Activated CD4-positive, alpha-beta T cell treated with anti-CD3 and anti-CD28 coated beads for 24 hours (primary cell): ENCODE measurements around the gene ZNF561.
"Not testable (repeated sequence)": the region's sequence is repeated elsewhere in the genome, so short reads cannot be mapped to it uniquely, and the experiment has no call there.

Experiments used
- DNase-seq, 2 donors: peaks; one replicate each; pipeline ENCODE4 v3.0.0-alpha.2; 2020; ENCODE audit warnings: low read depth in 2 of 2

ZNF561 gene

DNA sequence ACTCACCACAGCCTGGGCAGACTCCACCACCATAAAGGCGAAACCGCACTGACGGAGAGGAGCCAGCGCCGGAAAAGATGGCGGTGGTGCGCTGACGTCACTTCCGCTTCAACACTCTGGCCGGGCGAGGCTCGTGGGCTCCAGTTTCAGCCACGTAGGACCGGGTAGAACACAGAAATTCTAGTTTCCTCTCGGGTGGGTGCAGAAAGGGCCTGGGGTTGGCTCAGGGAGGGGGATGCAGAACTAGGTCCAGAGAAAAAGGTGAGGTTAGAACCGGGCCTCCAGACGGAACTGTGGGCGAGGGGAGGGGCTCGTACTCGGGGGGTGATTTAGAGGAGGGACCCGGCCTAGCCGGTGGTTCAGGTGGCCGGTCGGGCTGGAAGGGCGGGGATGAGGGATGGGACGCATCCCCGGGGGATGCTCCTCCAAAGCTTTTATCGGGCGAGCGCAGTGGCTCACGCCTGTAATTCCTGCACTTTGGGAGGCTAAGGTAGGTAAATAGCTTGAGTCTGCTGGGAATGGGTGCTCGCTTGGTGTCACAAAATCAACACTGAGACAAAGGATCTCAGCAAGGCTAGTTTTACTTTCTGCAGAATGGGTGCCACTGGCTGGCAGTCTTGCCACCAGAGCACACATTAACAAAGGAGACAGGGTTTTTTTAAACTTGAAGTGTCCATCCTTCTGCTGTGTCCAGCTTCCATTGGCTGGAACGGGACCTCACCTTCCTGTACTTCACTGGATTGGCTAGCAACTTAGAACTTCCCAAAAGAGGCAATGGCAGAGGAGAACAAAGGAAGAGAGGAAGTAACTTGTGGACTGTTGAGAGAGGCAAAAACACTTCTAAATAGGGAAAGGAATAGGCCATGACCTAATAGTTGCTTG is at the start of gene ZNF561:
Gene ZNF561, minus strand, starts transcription at position 77 of the 882 bp plus-strand sequence. CDS start 1,776 bp downstream, outside the sequence.
- peak; percentile 71 to 75 for DNase-seq

GRCh38 chr19:9668544-9668943 is 47.5 kb upstream of the ZNF561 start:
- DNase-seq, result no peak

DNA sequence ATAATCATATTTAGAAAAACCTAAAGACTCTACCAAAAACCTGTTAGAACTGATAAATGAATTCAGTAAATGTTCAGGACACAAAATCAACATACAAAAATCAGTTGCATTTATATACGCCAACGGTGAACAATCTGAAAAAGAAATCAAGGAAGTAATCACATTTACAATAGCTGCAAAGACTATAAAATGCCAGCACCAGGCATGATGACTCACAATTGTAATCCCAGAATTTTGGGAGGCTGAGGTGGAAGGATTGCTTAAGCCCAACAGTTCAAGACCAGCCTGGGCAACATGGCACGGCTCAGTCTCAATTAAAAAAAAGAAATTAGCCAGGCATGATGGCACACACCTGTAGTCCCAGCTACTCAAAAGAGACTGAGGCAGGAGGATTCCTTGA is 46.9 kb upstream of the ZNF561 start:
- no peak for DNase-seq

- no peak for DNase-seq
Measured at GRCh38 chr19:9658769-9659168, 37.7 kb upstream of the ZNF561 start.

DNA sequence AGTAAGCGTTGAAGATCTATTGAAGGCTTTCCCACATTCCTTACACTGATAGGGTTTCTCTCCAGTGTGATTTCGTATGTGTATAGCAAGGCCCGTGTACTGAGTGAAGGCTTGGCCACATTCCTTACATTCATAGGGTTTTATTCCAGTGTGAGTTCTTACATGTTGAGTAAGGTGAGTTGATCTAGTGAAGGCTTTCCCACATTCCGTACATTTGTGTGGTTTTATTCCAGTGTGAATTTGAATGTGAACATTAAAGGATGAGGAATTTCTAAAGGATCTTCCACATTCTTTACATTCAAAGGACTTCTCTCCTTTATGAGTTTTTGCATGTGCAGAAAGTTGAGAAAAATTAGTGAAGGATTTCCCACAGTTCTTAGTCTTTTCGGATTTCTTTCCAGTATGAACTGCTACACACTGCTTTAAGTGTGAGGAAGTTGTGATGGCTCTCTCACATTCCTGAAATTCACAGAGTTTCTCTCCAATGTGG is 32.1 kb upstream of the ZNF561 start:
- DNase-seq, result not testable (repeated sequence)

GRCh38 chr19:9651464-9651863 is 30.4 kb upstream of the ZNF561 start:
- not testable (repeated sequence) for DNase-seq

GRCh38 chr19:9650345-9650744 is 29.3 kb upstream of the ZNF561 start:
- no peak for DNase-seq

- no peak for DNase-seq
Measured at GRCh38 chr19:9645472-9645871, 24.4 kb upstream of the ZNF561 start.

DNA sequence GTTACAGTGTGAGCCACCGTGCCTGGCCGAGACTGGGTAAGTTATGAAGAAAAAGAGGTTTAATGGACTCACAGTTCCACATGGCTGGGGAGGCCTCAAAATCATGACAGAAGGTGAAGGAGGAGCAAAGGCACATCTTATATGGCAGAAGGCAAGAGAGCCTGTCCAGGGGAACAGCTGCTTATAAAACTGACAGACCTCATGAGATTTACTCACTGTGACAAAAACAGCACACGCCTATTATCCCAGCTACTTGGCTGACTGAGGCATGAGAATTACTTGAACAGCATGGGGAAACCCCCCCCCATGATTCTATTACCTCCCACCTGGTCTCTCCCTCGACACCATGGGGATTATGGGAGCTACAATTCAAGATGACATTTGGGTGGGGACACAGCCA is 23.4 kb upstream of the ZNF561 start:
- no peak for DNase-seq

DNA sequence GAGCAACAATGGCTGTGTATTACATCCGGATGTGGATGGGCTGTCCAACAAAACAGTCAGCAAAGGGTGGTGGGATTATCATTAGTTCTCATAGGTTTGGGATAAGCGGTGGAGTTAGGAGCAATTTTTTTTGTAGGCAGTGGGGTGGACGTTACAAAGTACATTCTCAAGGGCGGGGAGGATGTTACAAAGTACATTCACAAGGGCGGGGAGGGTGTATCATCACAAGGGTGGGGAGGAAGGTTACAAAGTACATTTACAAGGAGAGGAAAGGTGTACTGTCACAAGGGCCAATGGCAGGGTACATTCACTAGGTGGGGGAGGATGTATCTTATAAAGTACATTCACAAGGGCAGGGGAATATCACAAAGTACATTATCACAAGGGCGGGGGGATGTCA is 20.8 kb upstream of the ZNF561 start:
- DNase-seq, result no peak

- DNase-seq, result no peak
Measured at GRCh38 chr19:9640956-9641355, 19.9 kb upstream of the ZNF561 start.

DNA sequence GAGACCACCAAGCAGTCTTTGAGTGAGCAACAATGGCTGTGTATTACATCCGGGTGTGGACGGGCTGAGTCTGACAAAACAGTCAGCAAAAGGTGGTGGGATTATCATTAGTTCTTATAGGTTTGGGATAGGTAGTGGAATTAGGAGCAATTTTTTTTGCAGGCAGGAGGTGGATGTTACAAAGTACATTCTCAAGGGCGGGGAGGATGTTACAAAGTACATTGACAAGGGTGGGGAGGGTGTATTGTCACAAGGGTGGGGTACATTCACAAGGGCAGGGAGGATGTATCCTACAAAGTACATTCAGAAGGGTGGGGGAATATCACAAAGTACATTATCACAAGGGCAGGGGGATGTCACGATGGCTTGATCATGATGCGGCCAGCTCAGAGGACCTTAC is 15.0 kb upstream of the ZNF561 start:
- DNase-seq, result no peak

GRCh38 chr19:9627856-9628255 is 6.8 kb upstream of the ZNF561 start:
- no peak for DNase-seq

GRCh38 chr19:9622531-9622930 is 1.5 kb upstream of the ZNF561 start:
- no peak for DNase-seq

DNA sequence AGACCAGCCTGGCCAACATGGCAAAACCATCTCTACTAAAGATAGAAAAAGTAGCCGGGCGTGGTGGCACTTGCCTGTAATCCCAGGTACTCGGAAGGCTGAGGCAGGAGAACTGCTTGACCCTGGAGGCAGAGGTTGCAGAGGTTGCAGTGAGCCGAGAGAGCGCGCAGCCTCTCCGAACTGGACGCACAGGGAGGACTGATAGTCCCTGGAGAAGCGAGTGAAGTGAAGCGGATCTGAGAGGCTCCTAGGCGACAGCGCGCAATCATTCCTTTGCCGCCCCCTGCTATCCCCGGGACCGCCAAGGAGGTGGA is 233 bp downstream of the ZNF561 start:
- DNase-seq, result no peak

DNA sequence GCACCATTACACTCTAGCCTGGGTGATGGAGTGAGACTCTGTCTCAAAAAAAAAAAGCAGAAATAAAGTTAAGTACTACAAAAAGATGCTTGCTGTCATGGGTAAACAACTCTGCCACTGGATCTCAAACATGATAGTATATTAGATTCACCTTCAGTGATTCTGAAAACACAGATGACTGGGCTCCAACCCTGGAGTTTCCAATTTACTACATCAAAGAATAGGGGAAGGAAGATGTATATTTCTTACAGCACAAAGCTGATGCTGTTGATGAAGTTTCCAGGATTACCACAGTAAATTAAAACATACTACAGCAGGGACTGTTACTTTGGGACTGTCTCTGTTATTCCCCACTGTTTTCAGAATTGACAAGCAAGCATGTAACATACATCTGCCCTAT is 5.2 kb downstream of the ZNF561 start:
- DNase-seq, result no peak

- DNase-seq, result no peak
Measured at GRCh38 chr19:9610484-9611113, 10.4 kb downstream of the ZNF561 start.

GRCh38 chr19:9608912-9609311 is 12.1 kb downstream of the ZNF561 start:
- no peak for DNase-seq

GRCh38 chr19:9597027-9597426 is 24.0 kb downstream of the ZNF561 start:
- no peak for DNase-seq

DNA sequence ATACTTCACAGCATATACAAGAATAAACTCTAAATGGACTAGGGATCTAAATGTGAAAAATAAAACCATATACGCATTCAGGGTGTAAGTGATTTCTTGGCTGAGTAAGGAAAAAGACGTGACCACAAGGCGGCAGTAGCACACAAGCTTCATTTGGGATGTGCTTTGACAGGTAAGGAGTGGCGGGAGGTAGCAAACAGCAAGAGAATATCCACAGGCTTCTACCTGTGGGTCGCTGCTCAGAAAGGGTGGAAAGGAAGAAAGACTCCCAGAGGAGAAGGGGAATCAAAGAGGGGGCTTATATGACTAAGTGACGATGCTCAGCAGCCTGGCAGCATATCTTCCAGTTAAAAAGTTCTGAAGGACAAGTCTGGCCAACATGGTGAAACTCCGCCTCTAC is 34.3 kb downstream of the ZNF561 start:
- peak; percentile 61 to 74 for DNase-seq

DNA sequence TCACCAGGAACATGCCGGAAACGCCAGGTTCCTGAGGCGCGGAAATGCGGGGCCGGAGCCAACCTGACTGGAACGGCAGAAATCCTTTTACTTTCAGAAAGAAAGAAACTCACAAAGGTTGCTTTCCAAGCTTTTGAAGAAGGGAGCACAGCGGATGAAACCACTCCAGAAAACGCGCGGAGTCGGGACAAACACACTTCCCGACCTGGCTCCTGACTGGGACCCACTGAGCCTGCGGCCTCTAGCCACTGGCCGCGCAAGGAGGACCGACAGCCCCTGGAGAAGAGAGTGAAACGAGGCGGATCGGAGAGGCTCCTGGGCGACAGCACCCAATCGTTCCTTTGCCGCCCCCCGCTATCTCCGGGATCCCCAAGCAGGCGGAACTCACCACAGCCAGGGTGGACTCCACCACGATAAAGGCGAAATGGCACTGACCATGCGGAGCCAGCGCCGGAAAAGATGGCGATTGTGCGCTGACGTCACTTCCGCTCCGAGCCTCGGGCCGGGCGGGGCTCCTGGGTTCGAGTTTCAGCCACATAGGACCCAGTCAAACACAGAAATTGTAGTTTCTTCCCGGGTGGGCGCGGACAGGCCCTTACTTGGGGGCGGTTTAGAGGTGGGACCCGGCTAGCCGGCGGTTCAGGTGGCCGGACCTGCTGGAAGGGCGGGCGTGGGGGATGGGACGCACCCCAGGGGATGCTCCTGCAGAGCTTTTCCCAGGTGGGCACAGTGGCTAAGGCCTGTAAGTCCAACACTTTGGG is 36.8 kb downstream of the ZNF561 start, which contains the start of gene ZNF121:
Gene ZNF121, minus strand, starts transcription at position 432 of the 761 bp plus-strand sequence. CDS start 16,407 bp downstream, outside the sequence.
- peak; percentile 68 to 77 for DNase-seq

GRCh38 chr19:9582081-9582725 is 38.8 kb downstream of the ZNF561 start:
- DNase-seq, result not testable (repeated sequence)
